HG03457 (cell line): ENCODE results near the gene RABL6.
"Not testable (repeated sequence)": the region's sequence is repeated elsewhere in the genome, so short reads cannot be mapped to it uniquely, and the experiment has no call there.

ENCODE experiments used
- ATAC-seq: cut with Tn5 transposase; IDR thresholded peaks from one replicate; pipeline ENCODE4 v1.9.1; 2021; ENCODE audit warnings: moderate number of reproducible peaks; ENCODE audit not compliant: unreplicated experiment

The RABL6 gene

GRCh38 chr9:136774416-136775045, 33.2 kb upstream of the RABL6 start:
- no peak for ATAC-seq

- ATAC-seq, result no peak
Measured at GRCh38 chr9:136775191-136775590, 32.6 kb upstream of the RABL6 start.

GRCh38 chr9:136776947-136777346, 30.8 kb upstream of the RABL6 start:
- ATAC-seq, result no peak

GRCh38 chr9:136777359-136777758, 30.4 kb upstream of the RABL6 start:
- ATAC-seq, result no peak

- no peak for ATAC-seq
Measured at GRCh38 chr9:136779808-136780207, 27.9 kb upstream of the RABL6 start.

- no peak for ATAC-seq
Measured at GRCh38 chr9:136782452-136782851, 25.3 kb upstream of the RABL6 start.

GRCh38 chr9:136784249-136784996, 23.3 kb upstream of the RABL6 start:
- ATAC-seq, result no peak

GRCh38 chr9:136784997-136785361, 22.8 kb upstream of the RABL6 start:
- ATAC-seq, result no peak

GRCh38 chr9:136785565-136786355, 22.0 kb upstream of the RABL6 start:
- ATAC-seq, result not testable (repeated sequence)

GRCh38 chr9:136786451-136786850, 21.3 kb upstream of the RABL6 start:
- no peak for ATAC-seq

GRCh38 chr9:136786983-136787382, 20.8 kb upstream of the RABL6 start:
- not testable (repeated sequence) for ATAC-seq

- no peak for ATAC-seq
Measured at GRCh38 chr9:136787690-136788400, 19.9 kb upstream of the RABL6 start.

GRCh38 chr9:136788644-136789522, 18.9 kb upstream of the RABL6 start:
- ATAC-seq, result not testable (repeated sequence)

GRCh38 chr9:136789523-136789937, 18.2 kb upstream of the RABL6 start:
- ATAC-seq, result no peak

GRCh38 chr9:136790640-136791515, 16.9 kb upstream of the RABL6 start, which contains the start of gene TMEM141:
Gene TMEM141, plus strand, starts transcription at chr9:136791344. Its CDS starts 27 bp downstream, at chr9:136791371.
- ATAC-seq, result peak; percentile 59

GRCh38 chr9:136791516-136792276, 16.1 kb upstream of the RABL6 start:
- no peak for ATAC-seq

- no peak for ATAC-seq
Measured at GRCh38 chr9:136792321-136793085, 15.2 kb upstream of the RABL6 start.
